CD8-positive, alpha-beta memory T cell (primary cell): ENCODE measurements around the gene GTPBP2. TPM values are rescaled to one million over a fixed set of nuclear protein-coding genes. Genes with fewer than 3 reads are reported as not detected.

ENCODE experiments used
- CTCF ChIA-PET: fragments of 350-600 bp; sonication (Branson Sonifier 250); formaldehyde crosslinking; loops from one replicate; lab custom pipeline; 2021; ENCODE audit warnings: antibody characterized with exemption; lab: Charles Lee
- POLR2A ChIA-PET: fragments of 350-600 bp; sonication (Branson Sonifier 250); formaldehyde crosslinking; loops from one replicate; lab custom pipeline; 2021; ENCODE audit warnings: antibody characterized with exemption; lab: Charles Lee
- DNase-seq, 5 donors: peaks; one replicate each; pipeline versions ENCODE4 v3.0.0 to v3.0.0-alpha.2; 2020 to 2022; ENCODE audit warnings: mixed read lengths in 1 of 5
- H3K27ac ChIP-seq: one replicate; pipeline ENCODE4 v1.7.0; 2013; ENCODE audit warnings: low read depth, mild to moderate bottlenecking, low read length, moderate library complexity
- H3K27me3 ChIP-seq: 2 replicates; pipeline ENCODE4 v1.7.0; 2013; ENCODE audit warnings: low read length, mild to moderate bottlenecking; ENCODE audit not compliant: insufficient read depth, poor library complexity, severe bottlenecking
- H3K36me3 ChIP-seq: 2 replicates; pipeline ENCODE4 v1.7.0; 2013; ENCODE audit warnings: mild to moderate bottlenecking, low read length, moderate library complexity; ENCODE audit not compliant: insufficient read depth
- H3K4me1 ChIP-seq: 2 replicates; pipeline ENCODE4 v1.7.0; 2013; ENCODE audit warnings: mild to moderate bottlenecking, low read length, moderate library complexity; ENCODE audit not compliant: insufficient read depth
- H3K4me3 ChIP-seq: 2 replicates; pipeline ENCODE4 v1.7.0; 2013; ENCODE audit warnings: mild to moderate bottlenecking, low read length
- H3K9me3 ChIP-seq: 2 replicates; pipeline ENCODE4 v1.7.0; 2013; ENCODE audit warnings: mild to moderate bottlenecking, low read length
- H3K27ac Mint-ChIP-seq, 8 donors: one replicate each; pipeline ENCODE4 v1.8.0; 2020 to 2021; ENCODE audit warnings: mixed read lengths in 8 of 8, mild to moderate bottlenecking in 6 of 8, inconsistent platforms in 3 of 8, moderate library complexity in 3 of 8
- H3K27me3 Mint-ChIP-seq, 2 donors: one replicate each; pipeline ENCODE4 v1.8.0; 2020 to 2021; ENCODE audit warnings: mixed read lengths in 2 of 2, mild to moderate bottlenecking in 1 of 2, moderate library complexity in 1 of 2
- H3K36me3 Mint-ChIP-seq, 3 donors: one replicate each; pipeline ENCODE4 v1.8.0; 2020 to 2021; ENCODE audit warnings: mixed read lengths in 3 of 3, inconsistent platforms in 1 of 3, mild to moderate bottlenecking in 1 of 3
- H3K4me1 Mint-ChIP-seq, 3 donors: one replicate each; pipeline ENCODE4 v1.8.0; 2020 to 2021; ENCODE audit warnings: mixed read lengths in 3 of 3, inconsistent platforms in 1 of 3, mild to moderate bottlenecking in 1 of 3
- H3K4me3 Mint-ChIP-seq, 7 donors: one replicate each; pipeline ENCODE4 v1.8.0; 2020 to 2021; ENCODE audit warnings: mixed read lengths in 7 of 7, mild to moderate bottlenecking in 6 of 7, moderate library complexity in 4 of 7, inconsistent platforms in 2 of 7
- H3K9me3 Mint-ChIP-seq, 5 donors: one replicate each; pipeline ENCODE4 v1.8.0; 2020 to 2022; ENCODE audit warnings: mixed read lengths in 5 of 5, mild to moderate bottlenecking in 3 of 5, moderate library complexity in 2 of 5, inconsistent platforms in 1 of 5
- polyA plus RNA-seq: library from polyadenylated mRNA; unstranded; fragments of 300-500 nt; fragmentation: Illumina TruSeq; gene quantifications from one replicate; pipeline ENCODE4 v1.2.3, GENCODE V29; 2021
- total RNA-seq, 2 experiments: library from RNA; stranded (reverse); gene quantifications; one replicate each; pipeline ENCODE4 v1.2.3, GENCODE V29; 2021

Gene GTPBP2
- total and polyA plus RNA-seq, 3 experiments from 2014 or later, result 3.9 to 45.4 (median 44.2) TPM

DNA sequence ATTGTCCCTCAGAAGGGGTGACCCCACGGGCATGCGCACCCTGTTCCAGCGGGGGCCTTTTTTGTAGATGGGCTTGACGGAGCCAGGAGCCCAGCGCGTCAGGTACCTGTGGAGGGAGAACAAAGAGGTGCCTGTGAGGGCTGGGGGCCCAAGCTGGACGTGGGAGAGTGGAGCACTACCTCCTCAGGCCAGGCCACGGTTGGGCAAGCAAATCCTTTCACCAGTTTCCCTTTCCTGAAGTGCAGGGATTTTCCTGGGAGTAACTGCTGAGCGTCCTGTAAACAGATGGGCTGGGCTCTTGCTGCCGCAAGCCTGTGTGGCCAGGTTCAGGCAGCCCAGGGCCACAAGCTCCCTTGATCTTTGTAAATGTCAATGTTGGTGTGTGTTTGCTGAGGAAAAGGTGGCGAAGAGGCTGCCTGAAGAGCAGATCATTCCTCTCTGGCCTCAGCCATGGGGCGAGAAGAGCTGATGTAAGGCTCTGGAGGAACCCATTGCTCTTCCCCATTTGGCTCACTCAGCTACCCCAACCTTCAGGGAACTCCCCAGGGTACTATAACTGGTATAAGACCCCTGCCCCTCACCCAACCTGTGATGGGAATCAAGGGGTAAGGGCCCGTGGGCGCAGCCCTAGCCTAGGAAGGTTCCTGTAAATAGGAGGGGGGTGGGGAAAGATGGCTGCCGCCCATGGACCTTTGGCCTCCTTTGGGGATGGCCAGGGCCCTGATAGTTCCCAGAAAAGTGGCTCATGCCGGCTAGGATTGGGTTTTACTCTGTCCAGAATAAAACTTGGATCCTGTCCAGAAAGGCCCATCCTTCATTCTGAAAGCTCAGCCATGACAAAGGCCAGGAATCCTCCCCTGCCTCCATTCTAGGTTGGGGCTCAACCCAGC, 43.0 kb upstream of the GTPBP2 start:
- Mint-ChIP-seq H3K27me3 (no peaks in the 10 kb centered on the region), H3K27ac (no peak overlapping the region), H3K9me3 (no peaks in the 10 kb centered on the region), H3K4me1 (peaks cover 11 to 18% (median 13%) of the 10 kb centered on the region in 3 donors), H3K4me3 (no peak overlapping the region), H3K36me3 (peaks cover 0 to 66% (median 2%) of the 10 kb centered on the region in 3 donors)
- POLR2A ChIA-PET, result no interaction called here
- Histone ChIP-seq H3K36me3 (peaks cover 32% of the 10 kb centered on the region), H3K4me1 (peaks cover 10% of the 10 kb centered on the region), H3K9me3 (no peaks in the 10 kb centered on the region), H3K27ac (no peak overlapping the region), H3K4me3 (no peak overlapping the region), H3K27me3 (no peaks in the 10 kb centered on the region)
- no peak for DNase-seq
- CTCF ChIA-PET, result interaction anchor here (1.1 to 1.2 kb wide), 2 partner anchors 97 to 407 kb away, joined by 3 to 4 read pairs; partner anchors contain the start of gene VEGFA

DNA sequence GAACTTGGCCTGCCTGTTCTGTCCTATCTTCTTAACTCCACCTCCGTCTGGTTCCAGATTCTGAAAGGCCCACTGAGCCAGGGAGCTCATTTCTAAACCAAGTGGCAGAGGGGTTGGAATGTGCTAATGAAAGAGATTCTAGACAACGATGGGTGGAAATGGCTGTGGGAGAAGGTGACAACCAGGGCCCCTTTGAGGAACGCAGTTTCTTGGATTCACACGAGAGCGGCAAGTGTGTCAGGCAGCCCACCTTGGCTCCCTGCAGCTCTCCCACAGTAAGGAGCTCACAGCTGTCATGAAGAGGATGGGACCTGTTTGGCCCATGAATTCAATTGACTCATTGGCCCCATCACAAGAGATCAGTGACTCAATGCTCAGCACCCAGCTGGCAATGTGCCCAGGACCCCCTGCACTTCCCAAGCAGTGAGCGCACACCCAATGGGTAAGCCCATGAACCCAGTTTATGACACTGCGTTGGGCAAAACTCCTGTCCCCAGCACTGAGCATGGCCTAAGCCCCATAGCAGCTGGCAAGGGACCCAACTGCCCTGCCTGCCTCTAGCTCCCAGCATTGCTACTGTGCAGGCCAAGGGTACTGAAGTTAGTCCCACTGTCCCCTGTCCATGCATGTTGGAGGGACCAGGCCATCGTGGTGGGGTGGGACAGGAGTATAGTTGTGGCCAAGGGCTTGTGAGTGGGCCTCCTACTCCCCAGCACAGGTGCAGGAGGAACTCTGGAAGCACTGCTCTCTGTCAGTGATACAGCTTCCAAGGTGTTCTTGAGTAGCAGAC, 42.1 kb upstream of the GTPBP2 start:
- Mint-ChIP-seq H3K9me3 (no peaks in the 10 kb centered on the region), H3K27me3 (no peaks in the 10 kb centered on the region), H3K36me3 (peaks cover 0 to 58% (median 2%) of the 10 kb centered on the region in 3 donors), H3K27ac (peak overlapping the region in 2 of 8 donors; percentile 38 to 50), H3K4me1 (peaks cover 13 to 20% (median 17%) of the 10 kb centered on the region in 3 donors), H3K4me3 (no peak overlapping the region)
- H3K9me3 ChIP-seq, result no peaks in the 10 kb centered on the region
- no peaks in the 10 kb centered on the region for H3K27me3 ChIP-seq
- no peak for DNase-seq
- H3K36me3 ChIP-seq, result peaks cover 23% of the 10 kb centered on the region
- no peak overlapping the region for H3K4me3 ChIP-seq
- no peak overlapping the region for H3K27ac ChIP-seq
- H3K4me1 ChIP-seq, result peaks cover 14% of the 10 kb centered on the region
- ChIA-PET POLR2A (no interaction called here), CTCF (interaction anchor here (0.6 to 5.9 kb wide), 4 partner anchors 29 to 408 kb away, joined by 3 to 45 read pairs (median 4); no protein-coding TSS in a partner anchor)

GRCh38 chr6:43670623-43670986, 41.5 kb upstream of the GTPBP2 start:
- Histone ChIP-seq H3K36me3 (peaks cover 21% of the 10 kb centered on the region), H3K27me3 (no peaks in the 10 kb centered on the region), H3K9me3 (no peaks in the 10 kb centered on the region), H3K4me1 (peaks cover 14% of the 10 kb centered on the region), H3K27ac (no peak overlapping the region), H3K4me3 (no peak overlapping the region)
- H3K36me3 Mint-ChIP-seq, result peaks cover 0 to 52% (median 2%) of the 10 kb centered on the region in 3 donors
- H3K4me3 Mint-ChIP-seq, result no peak overlapping the region
- ChIA-PET POLR2A (no interaction called here), CTCF (interaction anchor here (0.6 to 5.9 kb wide), 6 partner anchors 11 to 410 kb away, joined by 3 to 45 read pairs (median 4); no protein-coding TSS in a partner anchor)
- H3K27me3 Mint-ChIP-seq, result no peaks in the 10 kb centered on the region
- H3K4me1 Mint-ChIP-seq, result peaks cover 13 to 20% (median 17%) of the 10 kb centered on the region in 3 donors
- peak overlapping the region in 2 of 8 donors; percentile 61 to 78 for H3K27ac Mint-ChIP-seq
- H3K9me3 Mint-ChIP-seq, result no peaks in the 10 kb centered on the region
- DNase-seq, result no peak

- H3K36me3 ChIP-seq, result peaks cover 16% of the 10 kb centered on the region
- CTCF ChIA-PET, result interaction anchor here (0.8 to 5.9 kb wide), 9 partner anchors 10 to 411 kb away, joined by 3 to 45 read pairs (median 4); no protein-coding TSS in a partner anchor
Observed at GRCh38 chr6:43669922-43670622, 41.0 kb upstream of the GTPBP2 start.

DNA sequence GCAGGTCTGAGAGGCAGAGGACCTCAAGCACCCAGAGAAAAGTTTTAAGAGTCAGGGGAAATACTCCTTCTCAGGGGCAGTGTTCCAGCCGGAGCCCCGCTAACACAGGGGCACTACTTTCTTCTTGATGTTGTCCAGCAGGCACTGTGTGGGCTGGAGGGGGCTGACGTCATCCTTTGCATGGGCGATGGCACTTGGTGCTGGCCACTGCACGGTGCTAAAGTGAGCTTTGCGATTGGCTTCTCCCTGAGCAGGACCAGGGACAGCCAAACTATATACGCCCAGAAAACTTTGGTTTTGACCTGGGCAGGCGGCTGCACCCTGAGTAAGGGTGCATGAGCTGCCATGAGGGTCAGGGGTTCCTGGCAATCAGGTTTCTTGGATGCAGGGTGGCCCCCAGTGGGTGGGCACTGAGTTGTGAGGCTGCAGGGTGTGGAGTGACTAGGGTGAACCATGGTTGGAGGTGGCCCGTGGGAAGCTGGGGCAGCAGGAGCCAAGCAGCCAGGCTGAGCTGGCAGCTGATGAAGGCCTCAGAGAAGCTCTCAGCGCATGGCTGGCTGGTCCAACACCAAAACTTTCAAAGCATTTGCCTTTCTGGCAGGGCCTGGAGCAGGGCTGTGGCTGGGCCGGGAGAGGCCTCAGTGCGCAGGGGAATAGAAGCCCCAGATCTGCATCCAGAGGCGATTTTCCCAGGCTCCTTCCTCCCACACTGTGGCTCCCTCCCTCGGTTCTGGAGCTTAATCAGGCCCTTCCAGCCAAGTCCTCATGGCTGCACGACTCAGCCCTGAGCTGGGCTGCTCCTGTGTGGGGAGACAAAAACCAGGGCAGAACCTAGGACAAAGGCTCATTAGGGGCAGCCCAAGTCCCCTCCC, 40.2 kb upstream of the GTPBP2 start:
- H3K27ac Mint-ChIP-seq, result peak overlapping the region in 6 of 8 donors; percentile 12 to 72 (median 52)
- peaks cover 8% of the 10 kb centered on the region for H3K36me3 ChIP-seq
- H3K4me1 Mint-ChIP-seq, result peaks cover 13 to 20% (median 17%) of the 10 kb centered on the region in 3 donors
- H3K27me3 Mint-ChIP-seq, result peaks cover 0 to under 1% of the 10 kb centered on the region in 2 donors
- H3K4me1 ChIP-seq, result peaks cover 14% of the 10 kb centered on the region
- no peaks in the 10 kb centered on the region for H3K9me3 ChIP-seq
- H3K9me3 Mint-ChIP-seq, result no peaks in the 10 kb centered on the region
- H3K4me3 Mint-ChIP-seq, result no peak overlapping the region
- POLR2A ChIA-PET, result no interaction called here
- CTCF ChIA-PET, result interaction anchor here (0.8 to 5.9 kb wide), 11 partner anchors 8 to 412 kb away, joined by 3 to 45 read pairs (median 4); no protein-coding TSS in a partner anchor
- H3K27ac ChIP-seq, result peak overlapping the region; percentile 57
- DNase-seq, result no peak
- no peaks in the 10 kb centered on the region for H3K27me3 ChIP-seq
- peaks cover 0 to 39% (median 0%) of the 10 kb centered on the region in 3 donors for H3K36me3 Mint-ChIP-seq
- H3K4me3 ChIP-seq, result no peak overlapping the region

More at GRCh38 chr6:43669922-43670622, 41.0 kb upstream of the GTPBP2 start:
- H3K4me3 ChIP-seq, result no peak overlapping the region
- Mint-ChIP-seq H3K4me1 (peaks cover 13 to 20% (median 17%) of the 10 kb centered on the region in 3 donors), H3K9me3 (no peaks in the 10 kb centered on the region), H3K36me3 (peaks cover 0 to 47% (median 2%) of the 10 kb centered on the region in 3 donors), H3K27ac (peak overlapping the region in 4 of 8 donors; percentile 42 to 78 (median 60)), H3K27me3 (no peaks in the 10 kb centered on the region), H3K4me3 (peak overlapping the region in 1 of 7 donors; percentile 61)
- peaks cover 14% of the 10 kb centered on the region for H3K4me1 ChIP-seq
- no peaks in the 10 kb centered on the region for H3K9me3 ChIP-seq
- H3K27me3 ChIP-seq, result no peaks in the 10 kb centered on the region
- DNase-seq, result no peak
- H3K27ac ChIP-seq, result peak overlapping the region; percentile 57
- POLR2A ChIA-PET, result no interaction called here

DNA sequence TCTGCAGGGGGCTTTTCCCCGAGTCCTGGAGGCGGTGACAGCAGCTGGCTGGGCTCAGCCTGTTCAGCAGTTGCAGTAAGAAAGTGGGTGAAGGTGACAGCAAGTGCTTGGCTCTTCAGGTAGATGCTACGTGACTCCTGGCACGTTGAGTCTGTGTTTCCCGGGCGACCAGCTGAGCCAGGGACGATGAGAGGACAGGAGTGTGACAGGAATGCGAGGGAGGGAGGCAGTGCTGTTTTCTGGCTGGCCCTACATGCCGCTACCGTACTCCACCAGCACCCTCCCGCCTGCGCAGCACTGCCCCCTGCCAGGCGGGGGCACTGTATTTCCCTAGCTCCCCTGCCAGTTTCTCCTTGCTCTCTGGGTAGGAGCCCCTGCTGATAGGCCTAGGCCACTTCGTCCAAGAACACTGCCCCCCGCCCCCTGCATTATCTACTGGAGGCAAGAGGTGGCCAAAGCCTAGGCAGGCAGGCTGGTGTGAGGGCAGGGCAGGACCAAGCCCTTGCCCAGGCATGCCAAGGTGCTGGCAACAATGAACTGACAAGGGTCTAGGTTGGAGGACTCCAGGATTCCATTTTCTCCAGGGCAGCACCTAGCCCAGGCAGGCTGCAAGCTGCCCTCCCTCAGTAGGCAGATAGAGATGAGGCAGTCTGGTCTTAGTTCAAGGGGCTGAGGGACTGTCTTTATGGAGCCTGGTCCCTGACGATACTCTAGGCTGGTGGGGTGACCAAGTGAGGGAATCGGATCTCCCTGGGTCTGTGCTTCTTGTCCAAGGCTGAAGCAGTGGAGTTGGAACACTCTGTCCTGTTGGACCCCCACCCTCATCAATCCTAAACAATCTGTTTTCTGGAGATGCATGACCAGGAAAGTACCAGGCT, 39.3 kb upstream of the GTPBP2 start:
- peaks cover 14% of the 10 kb centered on the region for H3K4me1 ChIP-seq
- CTCF ChIA-PET, result interaction anchor here (0.9 to 5.9 kb wide), 16 partner anchors 9 to 505 kb away, joined by 3 to 45 read pairs (median 4); partner anchors contain the start of genes GTPBP2, MAD2L1BP and VEGFA
- H3K4me3 Mint-ChIP-seq, result peak overlapping the region in 2 of 7 donors; percentile 13 to 23
- H3K4me3 ChIP-seq, result no peak overlapping the region
- H3K27ac Mint-ChIP-seq, result peak overlapping the region in 6 of 8 donors; percentile 23 to 83 (median 60)
- peaks cover 0 to 1% of the 10 kb centered on the region in 2 donors for H3K27me3 Mint-ChIP-seq
- H3K27me3 ChIP-seq, result no peaks in the 10 kb centered on the region
- no peaks in the 10 kb centered on the region for H3K9me3 ChIP-seq
- H3K4me1 Mint-ChIP-seq, result peaks cover 13 to 20% (median 17%) of the 10 kb centered on the region in 3 donors
- H3K36me3 ChIP-seq, result peaks cover 7% of the 10 kb centered on the region
- peak in 3 of 5 donors; percentile 4 to 34 (median 17) for DNase-seq
- H3K36me3 Mint-ChIP-seq, result peaks cover 0 to 30% (median 0%) of the 10 kb centered on the region in 3 donors
- POLR2A ChIA-PET, result no interaction called here
- no peak overlapping the region for H3K27ac ChIP-seq
- H3K9me3 Mint-ChIP-seq, result no peaks in the 10 kb centered on the region
